DMS53 treated with DMSO at 0.1 percent for 48 hours (cell line): Measurements from ENCODE around the gene ASCL4.
"Not testable (repeated sequence)": the region's sequence is repeated elsewhere in the genome, so short reads cannot be mapped to it uniquely, and the experiment has no call there.

ENCODE experiments used
- DNase-seq: peaks from one replicate; lab custom pipeline; 2025; ENCODE audit not compliant: unreplicated experiment; lab: John Stamatoyannopoulos, UW

The ASCL4 gene

DNA sequence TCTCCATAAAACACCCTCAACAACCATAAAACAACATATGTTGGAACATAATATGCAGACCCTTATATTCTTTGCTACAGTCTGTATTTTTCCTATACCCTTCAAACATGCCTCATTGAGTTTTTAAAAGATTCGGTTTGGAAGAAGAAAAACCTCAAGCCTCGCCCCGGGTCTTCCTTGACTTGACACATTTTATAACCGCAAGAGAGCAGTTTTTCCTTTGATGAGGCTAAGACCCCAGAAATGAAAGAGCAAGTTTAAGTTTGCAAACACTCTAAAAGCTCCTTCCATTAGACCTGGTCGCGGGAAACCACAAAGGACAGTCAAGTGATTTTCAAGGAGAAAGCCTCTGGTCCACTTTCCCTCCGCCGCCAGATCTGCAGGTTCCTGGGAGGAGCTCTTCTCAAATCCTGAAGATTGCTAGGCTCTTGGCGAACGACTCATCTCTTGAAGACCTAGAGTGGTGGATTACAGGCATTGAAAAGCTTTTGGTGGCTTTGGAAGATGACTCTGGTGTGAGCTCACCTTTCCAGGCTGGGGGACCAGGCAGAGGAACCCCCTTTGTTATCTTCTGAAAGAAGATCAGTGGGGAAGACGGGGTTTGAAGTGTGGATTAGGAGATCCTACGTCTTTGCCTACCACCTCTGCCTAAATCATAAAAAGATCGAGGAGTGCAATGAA, at the start of gene ASCL4:
TSS of gene ASCL4 (plus strand) at position 356 of the 681 bp plus-strand sequence. CDS start 515 bp downstream, outside the sequence.
- no peak for DNase-seq

DNA sequence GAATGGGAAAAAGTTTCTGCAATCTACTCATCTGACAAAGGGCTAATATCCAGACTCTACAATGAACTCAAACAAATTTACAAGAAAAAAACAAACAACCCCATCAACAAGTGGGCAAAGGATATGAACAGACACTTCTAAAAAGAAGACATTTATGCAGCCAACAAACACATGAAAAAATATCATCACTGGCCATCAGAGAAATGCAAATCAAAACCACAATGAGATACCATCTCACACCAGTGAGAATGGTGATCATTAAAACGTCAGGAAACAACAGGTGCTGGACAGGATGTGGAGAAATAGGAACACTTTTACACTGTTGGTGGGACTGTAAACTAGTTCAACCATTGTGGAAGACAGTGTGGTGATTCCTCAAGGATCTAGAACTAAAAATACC, 47.2 kb upstream of the ASCL4 start:
- DNase-seq: not testable (repeated sequence)

DNA sequence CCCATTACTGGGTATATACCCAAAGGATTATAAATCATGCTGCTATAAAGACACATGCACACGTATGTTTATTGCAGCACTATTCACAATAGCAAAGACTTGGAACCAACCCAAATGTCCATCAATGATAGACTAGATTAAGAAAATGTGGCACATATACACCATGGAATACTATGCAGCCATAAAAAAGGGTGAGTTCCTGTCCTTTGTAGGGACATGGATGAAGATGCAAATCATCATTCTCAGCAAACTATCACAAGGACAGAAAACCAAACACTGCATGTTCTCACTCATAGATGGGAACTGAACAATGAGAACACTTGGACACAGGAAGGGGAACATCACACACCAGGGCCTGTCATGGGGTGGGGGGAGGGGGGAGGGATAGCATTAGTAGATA, 46.8 kb upstream of the ASCL4 start:
- DNase-seq: not testable (repeated sequence)

GRCh38 chr12:107730618-107731341, 43.7 kb upstream of the ASCL4 start:
- DNase-seq: no peak

DNA sequence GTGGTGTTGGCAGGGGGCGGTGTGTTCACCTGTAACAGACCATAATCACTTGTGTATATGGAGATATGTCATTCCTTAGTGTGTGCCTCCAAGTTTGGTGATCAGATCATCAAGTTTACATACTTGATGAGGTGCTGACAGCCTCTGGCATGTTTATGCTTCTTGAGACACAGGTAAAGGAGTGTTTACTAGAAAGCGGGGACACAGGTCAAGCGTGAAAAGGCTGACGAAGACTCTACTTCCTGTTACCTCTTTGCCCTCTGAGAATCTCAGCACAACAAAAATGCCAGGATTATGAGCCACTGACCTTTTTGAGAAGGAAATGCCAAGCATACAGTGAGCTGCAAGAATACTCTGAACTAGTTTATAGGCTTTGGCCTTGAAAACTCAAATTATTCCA, 43.1 kb upstream of the ASCL4 start:
- DNase-seq: peak; percentile 17

- DNase-seq: no peak
These were observed 42.1 kb upstream of the ASCL4 start for GRCh38 chr12:107732365-107732764.

- DNase-seq: no peak
These were observed 40.4 kb upstream of the ASCL4 start for GRCh38 chr12:107734139-107734538.

DNA sequence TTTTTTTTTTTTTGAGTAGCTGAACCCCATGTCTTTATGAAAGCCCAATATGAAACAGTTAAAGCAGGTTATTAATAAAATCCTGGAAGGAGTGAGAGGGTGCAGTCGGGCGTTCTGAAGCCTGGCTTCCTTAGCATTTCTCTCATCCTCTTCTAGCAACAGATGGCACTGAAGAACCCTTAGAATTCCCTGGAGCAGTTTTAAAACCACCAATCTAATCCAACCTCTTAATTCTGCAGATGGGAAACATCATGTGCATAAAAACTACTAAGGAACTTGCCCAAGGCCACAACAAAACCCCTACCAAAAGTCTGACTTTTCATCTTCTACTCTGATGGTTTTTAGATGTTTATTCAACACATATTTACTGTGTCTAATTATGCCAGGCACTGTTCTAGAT, 38.7 kb upstream of the ASCL4 start:
- no peak for DNase-seq

GRCh38 chr12:107736914-107737313, 37.6 kb upstream of the ASCL4 start:
- no peak for DNase-seq

DNA sequence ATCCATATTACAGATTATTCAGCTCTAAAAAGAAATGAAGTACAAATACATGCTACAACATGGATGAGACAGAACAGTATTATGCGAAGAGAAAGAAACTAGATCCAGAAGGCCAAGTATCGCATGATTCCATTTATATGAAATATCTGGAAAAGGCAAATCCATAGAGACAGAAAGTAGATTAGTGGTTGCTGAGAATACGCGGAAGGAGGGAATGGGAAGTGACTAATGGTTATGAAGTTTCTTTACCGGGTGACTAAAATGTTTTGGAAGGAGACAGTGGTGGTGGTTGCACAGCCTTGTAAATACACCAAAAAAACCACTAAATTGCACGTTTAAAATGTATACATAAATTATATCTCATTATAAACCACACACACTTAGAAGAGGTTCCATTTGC, 26.0 kb upstream of the ASCL4 start:
- DNase-seq: no peak

GRCh38 chr12:107749083-107749482, 25.4 kb upstream of the ASCL4 start:
- DNase-seq: no peak

DNA sequence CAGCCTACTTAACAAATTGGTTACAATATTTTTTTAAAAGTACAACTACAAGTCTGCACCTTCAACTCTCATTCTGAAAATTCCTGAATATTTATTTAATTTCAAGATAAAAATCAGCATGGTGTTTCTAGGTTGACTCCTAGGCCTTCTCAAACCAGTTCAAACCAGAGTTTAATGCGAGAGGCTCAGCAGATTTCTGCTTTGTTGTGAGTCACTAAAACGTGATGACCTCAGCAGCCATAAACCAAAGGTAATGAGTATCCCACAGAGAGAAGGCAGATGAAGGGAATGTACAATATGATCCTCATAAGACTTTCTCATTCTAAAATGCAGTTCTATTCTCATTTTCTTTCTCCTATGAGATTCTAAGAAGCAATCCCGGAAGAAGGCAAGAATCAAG, 15.1 kb upstream of the ASCL4 start:
- DNase-seq: peak; percentile 56

DNA sequence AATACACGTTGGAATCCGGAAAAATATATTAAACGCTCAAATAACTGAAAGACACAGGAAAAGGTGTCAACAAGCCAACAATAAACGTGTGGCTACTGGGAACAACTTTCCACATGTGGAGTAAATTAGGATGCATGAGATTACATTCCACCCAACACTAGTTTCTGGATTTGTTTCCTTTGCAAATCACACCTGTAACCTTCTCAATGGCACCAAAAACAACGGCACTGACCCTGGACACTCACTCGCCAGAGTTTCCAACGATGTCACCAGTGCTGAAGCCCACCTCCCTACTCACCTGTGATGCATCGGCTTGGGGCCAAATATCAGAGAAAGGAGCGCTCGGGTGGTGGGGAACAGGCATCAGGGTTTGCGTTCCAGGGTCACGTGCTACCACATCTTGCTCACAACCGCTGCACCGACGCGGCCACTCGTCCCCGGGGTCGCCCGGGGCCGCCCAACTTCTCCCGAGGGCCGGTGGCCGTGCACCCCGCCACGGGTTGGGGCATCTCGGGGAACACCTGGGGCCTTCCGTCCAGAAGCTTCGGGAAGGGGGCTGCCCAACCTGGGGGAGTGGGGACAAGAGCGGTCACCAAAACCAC, 14.2 kb upstream of the ASCL4 start:
- no peak for DNase-seq

GRCh38 chr12:107760809-107761501, 13.5 kb upstream of the ASCL4 start, which contains the start of gene PRDM4:
Gene PRDM4, minus strand, starts transcription at chr12:107761137. Its CDS starts 622 bp downstream, at chr12:107760515.
- peak; percentile 95 for DNase-seq

DNA sequence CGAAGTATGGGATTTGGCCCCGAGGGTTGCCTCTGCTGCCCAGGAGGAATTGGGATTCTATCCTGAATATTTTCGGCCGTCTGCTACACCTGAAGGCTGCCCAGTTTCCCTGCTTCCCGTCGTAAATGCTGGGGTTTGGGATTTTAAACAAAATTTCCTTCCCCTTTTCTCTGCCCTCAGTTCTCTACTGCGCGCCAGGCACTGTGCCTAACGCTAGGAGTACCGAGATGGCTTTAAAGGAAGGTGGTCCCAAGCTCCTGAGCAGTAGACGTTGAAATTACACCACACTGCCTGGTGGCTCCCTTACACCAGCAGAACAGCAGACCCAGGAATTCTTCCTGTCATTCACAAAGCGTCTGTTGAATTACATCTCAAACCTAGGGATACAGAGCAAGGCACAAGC, 13.0 kb upstream of the ASCL4 start:
- peak; percentile 24 for DNase-seq

GRCh38 chr12:107762874-107763273, 11.6 kb upstream of the ASCL4 start:
- no peak for DNase-seq

- DNase-seq: no peak
These were observed 9.9 kb upstream of the ASCL4 start for GRCh38 chr12:107764626-107765025.

DNA sequence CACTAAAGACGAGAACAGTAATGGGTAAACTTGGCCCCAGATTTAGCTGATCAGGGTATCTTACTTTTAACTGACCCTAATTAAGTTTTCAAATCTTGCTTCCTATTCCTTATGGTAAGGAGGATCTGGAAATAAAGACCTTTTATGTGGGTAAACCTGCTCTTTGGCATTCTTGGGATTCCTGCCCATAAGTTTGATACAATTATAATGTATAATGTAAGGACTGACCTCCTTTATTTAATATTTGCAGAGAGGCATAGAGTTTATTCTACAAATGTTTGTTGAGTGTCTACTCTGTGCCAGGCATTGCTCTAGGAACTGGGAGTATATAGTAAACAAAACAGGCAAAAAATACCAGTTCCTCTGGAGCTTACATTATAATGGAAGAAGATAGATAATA, 9.2 kb upstream of the ASCL4 start:
- no peak for DNase-seq

GRCh38 chr12:107767466-107767865, 7.0 kb upstream of the ASCL4 start:
- no peak for DNase-seq

DNA sequence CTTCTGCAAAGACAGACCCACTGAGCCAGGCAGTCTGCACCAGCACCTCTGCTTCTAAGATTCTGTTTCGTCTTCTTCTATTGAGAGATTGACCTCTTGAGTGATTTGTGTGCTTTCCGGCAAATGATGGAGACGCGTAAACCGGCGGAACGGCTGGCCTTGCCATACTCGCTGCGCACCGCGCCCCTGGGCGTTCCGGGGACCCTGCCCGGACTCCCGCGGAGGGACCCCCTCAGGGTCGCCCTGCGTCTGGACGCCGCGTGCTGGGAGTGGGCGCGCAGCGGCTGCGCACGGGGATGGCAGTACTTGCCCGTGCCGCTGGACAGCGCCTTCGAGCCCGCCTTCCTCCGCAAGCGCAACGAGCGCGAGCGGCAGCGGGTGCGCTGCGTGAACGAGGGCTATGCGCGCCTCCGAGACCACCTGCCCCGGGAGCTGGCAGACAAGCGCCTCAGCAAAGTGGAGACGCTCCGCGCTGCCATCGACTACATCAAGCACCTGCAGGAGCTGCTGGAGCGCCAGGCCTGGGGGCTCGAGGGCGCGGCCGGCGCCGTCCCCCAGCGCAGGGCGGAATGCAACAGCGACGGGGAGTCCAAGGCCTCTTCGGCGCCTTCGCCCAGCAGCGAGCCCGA, 703 bp downstream of the ASCL4 start:
- DNase-seq: no peak

DNA sequence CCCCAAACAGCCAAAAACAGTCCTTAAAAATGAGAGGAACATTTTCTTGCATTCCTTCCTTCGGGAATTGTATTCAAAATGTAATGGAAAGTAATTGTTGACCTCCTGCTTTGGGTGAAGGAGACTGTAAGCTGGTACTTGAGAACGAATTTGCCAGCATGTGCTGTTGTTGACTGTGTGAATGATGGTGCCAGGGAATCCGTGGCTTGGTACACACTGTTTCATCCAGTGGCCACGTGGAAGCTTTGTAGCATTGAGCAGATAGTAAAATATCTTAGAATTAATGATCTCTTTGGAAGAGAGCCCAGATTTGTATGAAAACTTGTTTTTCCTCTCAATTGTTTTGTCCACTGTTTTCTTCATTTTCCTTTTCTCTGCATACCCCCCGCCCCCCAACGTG, 1.7 kb downstream of the ASCL4 start:
- DNase-seq: no peak
